HEK293T (cell line): ENCODE measurements around the gene FOCAD.

Source experiments
- ARNT ChIP-seq: fragments of 450-650 bp; IDR thresholded peaks from 2 replicates; pipeline ENCODE4 v1.6.1; 2017; ENCODE audit warnings: mild to moderate bottlenecking
- CTBP1 ChIP-seq: fragments of 450-650 bp; IDR thresholded peaks from 2 replicates; pipeline ENCODE4 v1.6.1; 2016; ENCODE audit warnings: borderline replicate concordance
- FOXA1 ChIP-seq: fragments of 450-650 bp; IDR thresholded peaks from 2 replicates; pipeline ENCODE4 v1.6.1; 2016; ENCODE audit warnings: mild to moderate bottlenecking
- FOXK2 ChIP-seq: fragments of 450-650 bp; IDR thresholded peaks from 2 replicates; pipeline ENCODE4 v1.6.1; 2016; ENCODE audit warnings: mild to moderate bottlenecking
- FOXM1 ChIP-seq: fragments of 450-650 bp; IDR thresholded peaks from 2 replicates; pipeline ENCODE4 v1.6.1; 2017; ENCODE audit warnings: mild to moderate bottlenecking, borderline replicate concordance
- HDGF ChIP-seq: fragments of 450-650 bp; IDR thresholded peaks from 2 replicates; pipeline ENCODE4 v1.6.1; 2017; ENCODE audit warnings: antibody characterized with exemption, borderline replicate concordance
- L3MBTL2 ChIP-seq: fragments of 450-650 bp; conservative IDR thresholded peaks from 2 replicates; pipeline ENCODE4 v1.6.1; 2016; ENCODE audit warnings: mild to moderate bottlenecking
- LEF1 ChIP-seq: fragments of 450-650 bp; IDR thresholded peaks from 2 replicates; pipeline ENCODE4 v1.6.1; 2017; ENCODE audit warnings: mild to moderate bottlenecking, borderline replicate concordance
- NFRKB ChIP-seq: fragments of 450-650 bp; IDR thresholded peaks from 2 replicates; pipeline ENCODE4 v1.6.1; 2016; ENCODE audit warnings: mild to moderate bottlenecking, moderate library complexity
- SUZ12 ChIP-seq: fragments of 450-650 bp; IDR thresholded peaks from 2 replicates; pipeline ENCODE4 v1.6.1; 2016; ENCODE audit warnings: mild to moderate bottlenecking
- TARDBP ChIP-seq: fragments of 450-650 bp; IDR thresholded peaks from 2 replicates; pipeline ENCODE4 v1.6.1; 2016

DNA sequence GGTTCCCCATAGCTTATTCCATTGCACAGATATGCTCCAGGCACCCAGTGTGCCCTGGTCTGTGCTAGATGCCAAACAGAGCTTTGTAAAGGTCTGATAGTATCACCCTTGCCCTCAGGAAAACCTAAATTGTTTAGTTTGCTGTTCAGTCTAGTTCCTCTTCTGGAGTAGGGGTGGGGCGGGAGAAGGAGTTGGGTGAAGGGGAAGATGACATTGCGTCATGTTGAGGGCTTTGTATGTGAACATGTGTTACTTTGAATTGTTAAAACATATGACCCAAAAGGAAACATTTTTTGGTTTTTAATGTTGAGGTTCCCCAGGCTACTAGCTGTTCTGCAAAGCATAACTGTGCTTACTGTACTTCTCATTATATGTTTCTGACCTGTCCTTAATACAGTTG is 306.8 kb downstream of the FOCAD start:
- no peak for TF ChIP-seq HDGF
- TF ChIP-seq ARNT = no peak
- TF ChIP-seq LEF1 = no peak
- no peak for TF ChIP-seq FOXA1
- no peak for TF ChIP-seq FOXK2
- TF ChIP-seq CTBP1 = no peak
- TF ChIP-seq FOXM1 = no peak
- TF ChIP-seq TARDBP = no peak
- no peak for TF ChIP-seq NFRKB
- no peak for TF ChIP-seq L3MBTL2
- TF ChIP-seq SUZ12 = no peak
